Tibial nerve (tissue), 4 donors: ENCODE results near the gene RNF220. TPM values are rescaled to one million over a fixed set of nuclear protein-coding genes. Genes with fewer than 3 reads are reported as not detected.

Experiments used
- DNase-seq, 2 donors: peaks; one replicate each; pipeline ENCODE4 v3.0.0-alpha.2; 2019; ENCODE audit warnings: low spot score in 2 of 2
- H3K27ac ChIP-seq, 4 donors: fragments of 200-600 bp; sonication (generic) in 3 of 4; one replicate each; pipeline ENCODE4 v1.5.1; 2017 to 2019; ENCODE audit warnings: mild to moderate bottlenecking in 1 of 4
- H3K27me3 ChIP-seq, 2 donors: fragments of 200-600 bp; sonication (generic) in 1 of 2; one replicate each; pipeline versions ENCODE4 v1.5.1 to v1.6.0; 2017 to 2019
- H3K36me3 ChIP-seq, 3 donors: fragments of 200-600 bp; sonication (generic); one replicate each; pipeline ENCODE4 v1.5.1; 2018 to 2019
- H3K4me1 ChIP-seq, 4 donors: fragments of 200-600 bp; sonication (generic) in 3 of 4; one replicate each; pipeline ENCODE4 v1.5.1; 2017 to 2019
- H3K4me3 ChIP-seq, 4 donors: fragments of 200-600 bp; sonication (generic) in 3 of 4; one replicate each; pipeline ENCODE4 v1.5.1; 2017 to 2019; ENCODE audit warnings: mild to moderate bottlenecking in 1 of 4, moderate library complexity in 1 of 4
- H3K9me3 ChIP-seq, 4 donors: fragments of 200-600 bp; sonication (generic) in 3 of 4; one replicate each; pipeline ENCODE4 v1.5.1; 2017 to 2019
- EP300 ChIP-seq, 2 donors: sonication (generic); formaldehyde crosslinking; IDR thresholded peaks; one replicate each; pipeline ENCODE4 v1.6.1; 2017; ENCODE audit warnings: antibody characterized with exemption in 2 of 2, mild to moderate bottlenecking in 1 of 2
- POLR2A ChIP-seq, 2 donors: fragments of 450-650 bp; IDR thresholded peaks; one replicate each; pipeline ENCODE4 v1.6.1; 2017; ENCODE audit warnings: antibody characterized with exemption in 2 of 2, mild to moderate bottlenecking in 2 of 2, moderate library complexity in 2 of 2
- WGBS, 2 donors: methylation state at CpG; one replicate each; pipeline ENCODE4 v1.1.5; 2018; 5-methylcytosine and 5-hydroxymethylcytosine counted together
- total RNA-seq, 4 donors: library from RNA; depleted of rRNA; stranded (reverse); fragments of >200 nt; gene quantifications; one replicate each; pipeline ENCODE4 v1.1.0, GENCODE V29; 2016
- TF ChIP-seq, protein P1 (sequence below), 5 experiments: fragments of 200-600 bp in 3 of 5; fragments of 450-650 bp in 2 of 5; sonication (generic) in 3 of 5; IDR thresholded peaks; one replicate each; pipeline ENCODE4 v1.5.1; 2016 to 2019; ENCODE audit warnings: antibody characterized with exemption in 5 of 5, mild to moderate bottlenecking in 3 of 5, moderate library complexity in 2 of 5

Gene RNF220
- total RNA-seq, 4 donors from 2014 or later = 110 to 151 (median 114) TPM

DNA sequence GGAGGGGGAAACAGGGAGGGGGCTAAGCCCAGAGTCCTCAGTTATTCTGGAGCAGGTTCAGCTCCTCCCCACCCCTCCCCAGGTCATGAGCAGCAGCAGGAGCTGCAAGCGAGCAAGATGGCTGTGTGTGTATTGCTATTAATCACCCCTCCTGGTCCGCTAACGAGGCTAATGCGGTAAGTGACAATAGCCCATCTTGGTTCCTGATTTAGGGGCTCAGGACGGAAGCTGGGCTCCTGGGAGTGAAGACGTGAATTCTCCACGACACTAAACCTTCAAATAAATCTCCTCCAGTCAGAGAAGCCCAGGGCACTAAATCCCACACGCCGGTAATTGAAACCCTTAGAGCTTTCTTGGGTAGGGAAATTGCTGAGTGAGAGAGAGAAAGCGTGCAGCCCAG, 193.1 kb downstream of the RNF220 start:
- 52 to 60% methylated on average over 9 to 10 of the region's 10 CpGs for WGBS, 2 donors
- TF ChIP-seq, protein P1, sequence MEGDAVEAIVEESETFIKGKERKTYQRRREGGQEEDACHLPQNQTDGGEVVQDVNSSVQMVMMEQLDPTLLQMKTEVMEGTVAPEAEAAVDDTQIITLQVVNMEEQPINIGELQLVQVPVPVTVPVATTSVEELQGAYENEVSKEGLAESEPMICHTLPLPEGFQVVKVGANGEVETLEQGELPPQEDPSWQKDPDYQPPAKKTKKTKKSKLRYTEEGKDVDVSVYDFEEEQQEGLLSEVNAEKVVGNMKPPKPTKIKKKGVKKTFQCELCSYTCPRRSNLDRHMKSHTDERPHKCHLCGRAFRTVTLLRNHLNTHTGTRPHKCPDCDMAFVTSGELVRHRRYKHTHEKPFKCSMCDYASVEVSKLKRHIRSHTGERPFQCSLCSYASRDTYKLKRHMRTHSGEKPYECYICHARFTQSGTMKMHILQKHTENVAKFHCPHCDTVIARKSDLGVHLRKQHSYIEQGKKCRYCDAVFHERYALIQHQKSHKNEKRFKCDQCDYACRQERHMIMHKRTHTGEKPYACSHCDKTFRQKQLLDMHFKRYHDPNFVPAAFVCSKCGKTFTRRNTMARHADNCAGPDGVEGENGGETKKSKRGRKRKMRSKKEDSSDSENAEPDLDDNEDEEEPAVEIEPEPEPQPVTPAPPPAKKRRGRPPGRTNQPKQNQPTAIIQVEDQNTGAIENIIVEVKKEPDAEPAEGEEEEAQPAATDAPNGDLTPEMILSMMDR (IDR thresholded peaks at IDR 0.05) = no peak
- TF ChIP-seq EP300 (IDR thresholded peaks at IDR 0.05) (no peak), POLR2A (IDR thresholded peaks at IDR 0.05) (no peak)

DNA sequence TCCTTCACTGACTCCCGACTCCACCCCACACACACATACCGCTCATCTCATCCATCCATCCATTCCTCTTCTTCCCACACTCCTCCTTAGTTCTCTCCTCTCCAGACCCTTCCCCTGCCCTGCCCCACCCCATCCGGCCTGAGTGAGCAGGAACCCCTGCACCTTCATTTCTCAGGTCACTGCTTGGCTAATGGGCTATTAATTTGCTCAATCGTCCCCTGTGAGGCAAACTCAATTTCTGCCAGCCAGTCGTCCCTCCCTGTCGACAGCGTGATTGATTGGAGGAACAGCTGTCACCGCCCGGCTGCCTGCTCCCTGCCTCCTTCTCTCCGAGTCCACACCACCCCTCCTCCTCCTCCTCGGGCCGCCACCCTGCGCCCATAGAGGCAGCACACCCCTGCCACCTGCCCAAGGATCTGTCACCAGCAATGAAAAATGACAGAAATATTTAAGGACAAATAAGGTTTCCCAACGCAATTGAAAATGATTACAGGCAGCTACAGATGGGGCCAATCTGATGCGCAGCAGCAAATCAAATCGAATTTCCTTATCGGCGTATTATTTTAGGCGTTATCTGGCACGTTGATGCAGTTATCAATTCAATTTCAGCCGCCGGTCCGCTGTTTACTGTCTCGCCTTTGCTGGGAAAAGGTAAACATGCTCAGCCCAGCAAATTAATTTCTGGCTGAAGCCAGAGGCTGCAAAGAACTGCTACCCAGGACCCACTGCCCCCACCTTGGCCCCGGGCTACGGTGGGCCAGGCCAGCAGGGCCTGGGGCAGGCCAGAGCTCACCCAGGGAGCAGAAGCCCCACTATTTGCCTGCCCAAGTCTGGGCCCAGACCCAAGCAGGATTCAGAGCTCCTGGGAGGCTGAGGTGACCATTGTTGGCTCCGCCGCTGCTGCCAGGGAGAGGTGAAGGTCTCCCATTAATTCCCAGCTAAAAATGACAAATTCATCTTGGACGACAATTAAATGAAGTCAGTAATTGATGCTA, 197.9 kb downstream of the RNF220 start:
- H3K27me3 ChIP-seq = peaks cover 0 to 19% of the 10 kb centered on the region in 2 donors
- 59 to 64% methylated on average over 29 of the region's 29 CpGs for WGBS, 2 donors

More for the DNA sequence above, 193.1 kb downstream of the RNF220 start:
- Histone ChIP-seq H3K9me3 (no peaks in the 10 kb centered on the region), H3K27me3 (peaks cover 0 to 26% of the 10 kb centered on the region in 2 donors), H3K36me3 (no peaks in the 10 kb centered on the region), H3K4me3 (no peak overlapping the region), H3K27ac (no peak overlapping the region), H3K4me1 (peaks cover 0 to 4% (median 0%) of the 10 kb centered on the region in 4 donors)
- no peak for DNase-seq

DNA sequence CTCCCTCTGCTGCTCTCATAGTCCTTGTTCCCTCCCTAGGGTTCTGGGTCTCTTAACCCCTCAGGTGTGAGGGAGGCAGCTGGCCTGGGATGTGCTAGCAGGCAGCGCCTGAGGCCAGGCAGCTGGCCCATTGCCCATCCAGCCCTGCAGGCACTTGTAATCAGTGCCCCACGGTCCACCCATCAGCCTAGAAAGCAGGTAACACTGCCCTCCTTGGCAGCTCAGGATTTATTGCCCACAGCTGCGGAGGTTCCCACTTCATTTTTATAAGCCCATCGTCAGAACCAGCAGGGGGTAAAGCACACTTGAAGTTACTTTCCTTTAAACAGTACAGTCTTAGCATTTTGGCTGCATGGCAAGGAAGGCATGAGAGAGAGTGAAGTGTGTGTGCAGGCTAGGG, 198.7 kb downstream of the RNF220 start:
- TF ChIP-seq EP300 (IDR thresholded peaks at IDR 0.05) (no peak), POLR2A (IDR thresholded peaks at IDR 0.05) (no peak)
- TF ChIP-seq, protein P1 (IDR thresholded peaks at IDR 0.05) = no peak
- Histone ChIP-seq H3K27ac (no peak overlapping the region), H3K4me3 (no peak overlapping the region), H3K9me3 (no peaks in the 10 kb centered on the region), H3K27me3 (peaks cover 0 to 15% of the 10 kb centered on the region in 2 donors), H3K4me1 (no peaks in the 10 kb centered on the region), H3K36me3 (no peaks in the 10 kb centered on the region)
- no peak for DNase-seq
- WGBS, 2 donors = 48 to 60% methylated on average over 4 of the region's 4 CpGs

More for the DNA sequence above, 197.9 kb downstream of the RNF220 start:
- H3K4me3 ChIP-seq = no peak overlapping the region
- H3K4me1 ChIP-seq = no peaks in the 10 kb centered on the region
- H3K27ac ChIP-seq = no peak overlapping the region
- DNase-seq = no peak
- no peaks in the 10 kb centered on the region for H3K36me3 ChIP-seq
- H3K9me3 ChIP-seq = no peaks in the 10 kb centered on the region
- TF ChIP-seq POLR2A (IDR thresholded peaks at IDR 0.05) = no peak
- TF ChIP-seq, protein P1 (IDR thresholded peaks at IDR 0.05) = no peak
- no peak for TF ChIP-seq EP300 (IDR thresholded peaks at IDR 0.05)

DNA sequence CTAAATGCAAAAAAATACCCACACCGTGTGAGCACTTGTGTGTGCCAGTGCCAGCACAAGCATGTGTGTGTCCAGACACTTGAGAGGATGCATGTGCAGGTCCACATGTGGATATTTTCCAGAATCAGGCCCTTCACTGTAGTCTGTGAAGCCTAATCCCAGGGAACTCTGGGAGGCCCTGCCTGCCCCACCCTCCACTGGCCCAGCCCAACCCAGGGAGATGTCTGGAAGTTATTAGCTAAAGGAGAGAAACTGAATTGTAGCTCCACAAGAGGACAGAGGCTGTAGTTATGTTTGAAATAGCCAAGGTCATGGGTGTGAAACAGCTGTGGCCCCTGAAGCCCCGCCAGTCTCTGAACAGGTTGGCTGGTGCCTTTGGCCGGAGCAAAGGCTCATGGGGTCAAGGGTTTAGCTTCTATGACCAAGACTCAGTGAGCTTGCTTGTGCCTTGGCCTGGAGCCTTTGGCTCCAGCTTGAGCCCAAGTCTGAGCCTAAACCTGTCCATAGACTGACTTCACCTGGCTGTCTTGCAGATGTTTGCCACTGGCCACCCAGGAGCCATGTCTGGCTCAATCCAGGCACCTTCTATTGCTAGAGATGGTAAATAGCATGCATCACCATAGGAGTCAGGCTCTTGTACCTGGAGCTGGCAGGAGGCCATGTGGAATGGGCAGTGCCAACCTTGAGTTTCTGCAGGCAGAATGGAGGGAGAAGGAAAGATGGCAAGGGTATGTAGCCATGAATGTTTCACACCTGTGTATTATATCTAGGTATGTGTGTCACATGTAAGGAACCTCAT, 199.3 kb downstream of the RNF220 start:
- TF ChIP-seq EP300 (IDR thresholded peaks at IDR 0.05) (no peak), POLR2A (IDR thresholded peaks at IDR 0.05) (no peak)
- TF ChIP-seq, protein P1 (IDR thresholded peaks at IDR 0.05) = no peak
- Histone ChIP-seq H3K27me3 (peaks cover 0 to 15% of the 10 kb centered on the region in 2 donors), H3K4me1 (no peaks in the 10 kb centered on the region), H3K27ac (no peak overlapping the region), H3K36me3 (no peaks in the 10 kb centered on the region), H3K9me3 (no peaks in the 10 kb centered on the region), H3K4me3 (no peak overlapping the region)
- DNase-seq = no peak
- 52 to 60% methylated on average over 3 of the region's 3 CpGs for WGBS, 2 donors
